NCI-H2029 (cell line): Measurements from ENCODE around the gene VPREB3.

Source experiments
- DNase-seq: peaks from one replicate; lab custom pipeline; 2025; lab: John Stamatoyannopoulos, UW

VPREB3 gene

GRCh38 chr22:23764899-23765881, 11.0 kb upstream of the VPREB3 start:
- no peak for DNase-seq

GRCh38 chr22:23763954-23764353, 9.7 kb upstream of the VPREB3 start:
- DNase-seq, result no peak

DNA sequence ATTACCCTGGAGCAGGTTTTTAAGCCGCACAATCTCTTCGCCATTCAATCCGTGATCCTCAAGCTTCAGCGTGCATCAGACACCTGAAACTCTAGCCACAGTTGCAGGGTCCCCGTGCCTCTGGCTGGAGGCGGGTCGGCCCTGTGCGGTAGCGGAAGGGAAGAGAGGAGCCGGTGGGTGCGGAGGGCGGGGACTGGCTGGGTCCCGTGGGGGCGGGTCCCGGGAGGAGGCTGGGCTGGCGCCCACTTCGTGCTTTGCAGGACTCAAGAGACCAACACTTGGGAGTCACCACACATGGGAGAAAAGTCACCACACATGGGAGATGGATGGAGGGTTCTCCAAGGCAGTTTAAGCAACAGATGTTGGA, 9.3 kb upstream of the VPREB3 start:
- no peak for DNase-seq

DNA sequence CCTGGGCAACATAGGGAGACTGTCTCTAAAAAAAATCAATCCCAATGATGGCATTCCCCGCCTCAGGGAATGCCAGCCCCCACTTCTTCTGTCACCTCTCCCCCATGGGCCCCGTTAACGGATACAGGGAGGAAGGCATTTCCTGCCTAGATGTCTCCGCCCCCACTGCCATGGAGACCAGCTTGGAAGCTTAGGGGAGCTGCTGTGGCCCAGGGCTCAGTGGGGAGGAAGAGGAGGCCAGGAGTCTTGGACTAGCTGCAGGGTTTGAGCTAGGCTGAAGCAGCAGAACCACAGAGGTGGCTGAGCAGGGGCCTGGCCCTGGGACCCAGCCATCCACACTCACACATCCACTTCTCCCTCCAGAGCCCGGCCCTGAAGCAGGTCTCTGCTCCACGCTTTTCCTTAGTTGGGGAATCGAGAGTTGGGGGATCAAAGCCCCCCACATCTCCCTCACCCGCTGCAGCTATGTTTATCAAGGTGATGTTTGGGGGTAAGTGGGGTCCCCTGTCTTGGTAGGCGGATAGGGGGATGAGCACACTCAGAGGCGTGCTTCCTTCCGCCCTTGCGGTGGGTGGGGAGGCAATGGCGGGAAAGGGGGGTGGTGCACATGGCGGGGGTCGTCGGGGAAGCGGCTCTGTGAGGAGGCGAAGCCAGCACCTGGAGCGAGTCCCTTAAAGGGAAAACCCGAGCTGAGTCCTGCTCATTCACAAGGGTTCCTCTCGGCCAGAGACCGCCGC, 8.8 kb upstream of the VPREB3 start, which contains the start of gene C22orf15:
Gene C22orf15, plus strand, starts transcription at position 149 of the 737 bp plus-strand sequence. Its CDS starts 317 bp downstream, at position 466.
- no peak for DNase-seq

DNA sequence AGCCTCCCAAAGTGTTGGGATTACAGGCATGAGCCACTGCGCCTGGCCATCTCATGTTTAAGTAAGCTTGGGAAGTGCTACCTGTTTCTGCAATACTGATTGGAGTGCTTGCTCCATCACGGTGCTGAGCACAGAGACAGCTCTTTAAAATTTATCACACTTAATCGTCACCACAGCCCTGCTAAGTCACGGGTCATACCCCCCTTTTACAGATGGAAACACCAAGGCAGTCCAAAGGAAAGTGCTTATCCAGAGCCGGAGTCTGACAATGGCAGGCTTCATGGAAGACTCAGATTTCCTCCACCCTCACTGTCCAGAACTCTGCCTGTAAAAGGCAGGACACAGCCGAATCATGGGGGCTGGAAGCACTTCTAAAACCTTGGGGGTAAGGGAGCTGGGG, 5.8 kb upstream of the VPREB3 start:
- DNase-seq, result no peak

- no peak for DNase-seq
Measured at GRCh38 chr22:23759566-23759965, 5.3 kb upstream of the VPREB3 start.

DNA sequence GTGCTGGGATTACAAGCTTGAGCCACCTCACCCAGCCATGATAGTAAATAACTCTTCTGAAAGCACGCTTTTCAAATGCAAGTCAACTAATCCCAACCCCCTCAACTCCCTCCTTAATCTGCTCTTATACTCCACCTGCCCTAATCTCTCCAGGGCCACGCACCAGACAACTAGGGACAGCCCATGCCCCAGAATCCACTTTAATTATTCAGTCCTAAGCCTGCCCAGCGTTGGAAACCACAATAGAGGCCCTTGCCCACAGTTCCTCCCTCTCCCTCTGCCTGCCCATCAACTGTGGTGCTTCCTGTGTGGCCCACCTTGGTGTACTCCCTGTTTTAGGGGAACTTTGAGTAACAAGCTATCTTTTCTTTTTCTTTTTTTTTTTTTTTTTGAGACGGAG, 2.7 kb upstream of the VPREB3 start:
- DNase-seq, result no peak

GRCh38 chr22:23755711-23756110, 1.5 kb upstream of the VPREB3 start:
- no peak for DNase-seq

- DNase-seq, result no peak
Measured at GRCh38 chr22:23754980-23755636, 883 bp upstream of the VPREB3 start.

DNA sequence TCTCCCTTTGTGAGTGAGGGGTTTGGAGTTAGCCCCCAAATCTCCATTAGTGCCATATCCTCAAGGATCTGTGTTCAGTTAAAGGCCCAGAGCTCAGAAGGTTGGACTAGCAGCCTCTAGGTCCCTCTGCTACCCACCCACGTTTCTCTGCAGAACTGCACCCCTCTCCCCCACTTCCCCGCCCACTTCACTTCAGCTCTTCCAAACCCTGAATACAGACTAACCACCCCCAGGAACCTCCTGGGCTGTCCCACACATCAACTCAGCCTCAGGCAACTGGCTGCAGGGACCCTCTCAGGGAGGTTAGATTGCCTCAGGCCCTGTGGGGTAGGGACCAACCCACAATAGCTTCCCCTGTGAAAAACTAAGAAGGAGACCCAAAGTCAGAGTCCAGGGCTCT, 840 bp downstream of the VPREB3 start:
- no peak for DNase-seq

DNA sequence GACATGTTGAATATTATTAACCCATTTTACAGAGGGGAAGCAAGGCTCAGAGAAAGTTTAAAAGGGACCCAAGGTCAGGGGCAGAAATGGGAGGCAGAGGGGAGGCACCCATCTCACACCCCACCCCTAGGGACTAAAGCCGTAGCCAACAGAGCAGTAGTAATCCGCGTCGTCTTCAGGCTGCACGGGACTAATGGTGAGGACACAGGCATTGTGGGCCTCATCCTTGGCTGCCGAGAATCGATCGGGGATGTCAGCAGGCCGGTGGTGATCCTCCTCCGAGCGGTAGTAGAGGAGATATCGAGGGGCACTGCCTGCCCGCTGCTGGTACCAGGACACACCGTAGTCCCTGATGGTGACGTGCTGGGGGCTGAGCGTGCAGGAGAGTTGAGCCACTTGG, 1.5 kb downstream of the VPREB3 start:
- no peak for DNase-seq

DNA sequence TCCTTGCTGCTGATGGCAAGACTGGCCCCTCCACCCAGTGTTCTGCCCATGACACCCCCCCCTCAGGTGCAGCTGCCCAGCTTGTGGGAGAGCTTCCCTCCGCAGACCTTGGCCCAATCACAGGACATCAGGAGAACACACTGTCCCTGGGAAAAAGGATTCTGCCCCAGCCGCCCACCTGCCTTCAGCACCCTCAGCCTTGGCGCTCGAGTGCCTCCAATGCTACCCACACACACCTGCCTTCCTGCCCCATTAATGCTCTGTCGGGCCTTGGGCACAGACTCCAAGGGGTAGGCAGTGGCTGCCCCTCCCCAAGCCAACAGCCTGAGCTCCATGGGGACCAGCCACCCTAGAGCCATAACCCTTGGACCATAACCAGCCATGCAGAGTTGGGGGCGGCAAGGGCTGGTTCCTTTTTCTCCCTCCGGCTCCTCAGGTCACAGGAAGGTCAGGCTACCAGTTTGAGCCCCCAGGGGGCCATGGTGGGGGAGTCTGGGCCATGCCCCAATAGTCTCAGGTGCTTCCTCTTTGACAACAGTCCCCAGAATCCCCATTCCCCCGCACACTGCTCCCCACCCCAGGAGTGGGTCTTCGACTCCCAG, 2.0 kb downstream of the VPREB3 start:
- DNase-seq, result no peak

DNA sequence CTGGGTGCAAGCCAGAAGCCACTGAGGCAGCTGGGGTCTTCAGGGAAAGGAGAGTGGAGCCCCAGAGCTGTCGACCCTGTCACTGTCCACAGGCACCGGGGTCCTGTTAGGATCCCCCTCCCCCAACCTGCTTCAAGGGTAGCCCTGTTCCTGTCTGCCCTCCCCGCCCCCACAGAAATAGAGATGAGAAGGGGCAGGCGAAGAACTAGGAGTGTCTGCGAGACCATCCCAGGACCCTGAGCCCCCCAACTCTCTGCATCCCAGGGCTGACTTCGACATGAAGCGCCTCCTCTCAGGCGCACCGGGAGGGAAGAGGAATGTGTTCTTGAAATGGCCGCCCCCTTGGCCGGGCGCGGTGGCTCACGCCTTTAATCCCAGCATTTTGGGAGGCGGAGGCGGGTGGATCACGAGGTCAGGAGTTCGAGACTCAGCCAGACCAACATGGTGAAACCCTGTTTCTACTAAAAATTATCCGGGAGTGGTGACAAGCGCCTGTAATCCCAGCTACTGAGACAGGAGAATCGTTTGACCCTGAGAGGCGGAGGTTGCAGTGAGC, 2.7 kb downstream of the VPREB3 start:
- DNase-seq, result no peak

DNA sequence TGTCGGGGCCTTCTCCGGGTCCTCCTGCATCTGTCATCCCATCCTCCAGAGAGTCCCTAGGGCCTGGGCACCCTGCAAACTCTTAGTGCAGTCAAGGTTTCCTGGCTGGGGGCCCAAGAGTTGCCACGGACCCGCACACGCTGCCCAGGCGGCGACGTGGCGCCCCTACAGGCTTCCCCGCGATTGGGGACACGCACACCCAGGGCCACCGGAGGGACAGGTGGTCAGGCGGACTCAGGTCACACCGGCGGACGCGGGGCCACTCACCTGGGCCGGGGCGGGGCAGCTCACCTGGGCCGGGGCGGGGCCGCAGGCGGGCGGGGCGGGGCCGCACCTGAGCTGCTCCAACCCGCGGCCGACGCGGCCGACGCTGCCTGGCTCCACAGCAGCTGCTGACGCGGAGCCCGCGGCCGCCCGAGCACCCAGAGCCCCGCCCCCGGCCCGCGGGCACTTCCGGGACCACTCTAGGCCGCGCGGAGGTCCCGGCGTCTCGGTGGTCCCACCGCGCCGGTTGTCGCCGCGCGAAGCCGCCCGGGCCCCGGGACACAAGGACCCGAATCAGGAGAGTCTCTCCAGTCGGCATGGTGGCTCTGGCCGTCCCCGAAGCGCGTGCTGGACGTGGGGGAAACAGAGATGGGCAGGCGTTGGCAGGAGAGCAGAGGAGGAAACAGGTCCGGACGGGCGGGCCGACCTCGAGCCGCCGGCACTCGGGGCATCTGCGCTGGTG, 3.3 kb downstream of the VPREB3 start, which contains the start of gene ZNF70:
Gene ZNF70, minus strand, starts transcription at position 399 of the 727 bp plus-strand sequence. CDS start 5,972 bp downstream, outside the sequence.
- DNase-seq, result peak; percentile 80

DNA sequence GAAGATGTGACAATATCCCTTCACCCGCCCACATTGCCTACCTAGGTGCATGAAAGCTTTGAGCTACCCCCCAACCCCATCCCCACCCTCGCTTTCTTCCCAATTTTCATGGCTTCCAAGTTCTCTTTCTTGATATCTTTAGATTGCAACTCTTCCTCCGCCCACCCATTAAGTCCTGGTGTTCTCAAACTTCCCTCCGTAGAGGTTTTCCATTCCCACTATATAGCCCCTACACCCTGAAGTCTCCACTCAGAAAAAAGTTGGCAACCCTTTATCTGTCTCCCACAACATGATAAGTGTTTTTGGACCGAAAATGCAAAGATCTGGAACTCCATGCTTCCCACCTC, 3.9 kb downstream of the VPREB3 start:
- no peak for DNase-seq

DNA sequence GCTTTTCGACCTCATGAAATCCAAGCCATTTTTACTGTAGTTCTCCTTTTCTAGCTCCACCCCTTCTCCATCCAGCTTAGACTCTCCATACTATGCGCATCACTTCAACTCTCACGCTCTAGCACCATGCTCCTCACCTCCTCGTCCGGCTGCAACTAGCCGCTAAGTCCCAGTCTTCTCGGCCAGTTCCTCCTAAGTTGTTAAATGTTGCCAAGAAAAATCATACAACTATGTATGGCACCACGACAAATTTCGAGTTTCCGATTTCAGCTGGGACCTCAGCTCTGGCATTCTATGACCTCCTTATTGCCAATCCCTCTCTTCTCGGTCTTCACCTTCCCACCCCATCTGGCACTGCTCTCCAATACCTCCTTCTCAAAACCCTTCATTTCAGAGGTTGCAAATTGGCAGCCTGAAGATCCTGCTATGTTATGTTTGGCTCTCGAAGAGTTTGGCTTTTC, 4.4 kb downstream of the VPREB3 start:
- DNase-seq, result no peak

DNA sequence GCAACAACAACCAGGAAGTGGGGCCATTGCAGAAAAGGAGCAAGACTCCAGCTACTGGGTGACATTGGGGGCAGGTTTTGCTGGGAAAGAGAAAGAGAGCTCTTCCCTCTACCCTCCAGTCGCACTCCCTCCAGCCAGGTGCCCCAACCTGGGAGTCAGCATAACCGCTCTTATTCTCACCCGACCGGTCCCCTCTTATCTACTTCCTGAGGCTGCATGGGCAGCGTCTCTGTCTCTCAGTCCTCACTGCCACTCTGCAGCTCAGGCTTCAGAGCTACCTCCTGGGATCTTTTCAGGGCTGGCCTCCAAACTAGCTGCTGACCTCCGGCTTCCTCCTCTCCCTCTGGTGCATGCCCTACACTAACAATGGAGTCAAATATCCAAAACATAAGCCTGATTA, 8.4 kb downstream of the VPREB3 start:
- DNase-seq, result no peak

GRCh38 chr22:23744485-23744884, 9.7 kb downstream of the VPREB3 start:
- DNase-seq, result no peak

DNA sequence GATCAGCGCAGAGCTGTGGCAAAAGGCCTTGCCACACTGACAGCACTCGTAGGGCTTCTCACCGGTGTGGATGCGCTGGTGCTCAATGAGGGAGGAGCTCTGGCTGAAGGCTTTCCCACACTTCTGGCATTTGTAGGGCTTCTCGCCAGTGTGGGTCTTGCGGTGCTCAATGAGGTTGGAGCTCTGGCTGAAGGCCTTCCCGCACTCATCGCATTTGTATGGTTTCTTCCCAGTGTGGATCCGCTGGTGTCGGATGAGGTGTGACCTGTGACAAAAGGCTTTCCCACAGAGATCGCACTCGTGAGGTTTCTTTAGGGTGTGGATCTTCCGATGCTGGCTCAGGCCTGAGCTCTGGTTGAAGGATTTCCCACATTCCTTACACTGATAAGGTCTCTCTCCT, 10.2 kb downstream of the VPREB3 start:
- DNase-seq, result no peak

DNA sequence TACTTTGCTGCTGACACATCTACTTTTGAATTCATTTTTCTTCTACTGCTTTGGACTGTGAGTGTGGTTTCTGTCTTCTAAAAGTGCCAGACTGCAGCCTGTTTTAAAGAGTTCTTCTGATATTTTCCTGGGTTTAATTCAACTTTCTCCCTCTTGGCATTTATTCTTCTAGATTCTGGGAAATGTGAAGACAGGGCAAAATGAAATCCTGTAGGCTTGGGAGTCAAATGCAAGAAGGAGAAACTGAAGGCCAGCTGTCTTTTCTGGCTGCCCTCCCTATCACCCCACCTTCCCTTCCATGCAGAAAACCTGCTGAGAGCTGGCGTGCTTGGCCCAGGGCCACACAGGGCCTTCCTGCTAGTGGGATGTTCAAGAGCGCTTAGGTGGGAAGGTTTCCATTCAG, 10.9 kb downstream of the VPREB3 start:
- no peak for DNase-seq
